SK-N-SH treated with all-trans-retinoic acid at 6 μM for 48 hours (cell line): Measurements from ENCODE around the gene CPS1.

Experiments used
- ATAC-seq: fragments of 200-7000 bp; cut with Tn5 transposase; 3 replicates; pipeline ENCODE4 v1.9.1; 2020; ENCODE audit warnings: mild to moderate bottlenecking, moderate library complexity
- ARNTL ChIP-seq: fragments of 450-650 bp; formaldehyde crosslinking; IDR thresholded peaks from 2 replicates; pipeline ENCODE4 v1.5.0; 2020; ENCODE audit warnings: low read depth, mild to moderate bottlenecking, moderate library complexity, borderline replicate concordance
- BACH2 ChIP-seq: fragments of 250-450 bp; sonication (Bioruptor Pico); IDR thresholded peaks from 2 replicates; pipeline ENCODE4 v1.9.0; 2021; ENCODE audit warnings: mild to moderate bottlenecking, borderline replicate concordance
- CSDC2 ChIP-seq: fragments of 250-450 bp; sonication (Bioruptor Pico); IDR thresholded peaks from 2 replicates; pipeline ENCODE4 v1.5.0; 2020; ENCODE audit warnings: mild to moderate bottlenecking, moderate library complexity
- CSRNP3 ChIP-seq: fragments of 250-450 bp; sonication (Bioruptor Pico); IDR thresholded peaks from 2 replicates; pipeline ENCODE4 v1.5.1; 2021; ENCODE audit warnings: mild to moderate bottlenecking, moderate library complexity
- ESRRG ChIP-seq: fragments of 250-450 bp; sonication (Bioruptor Pico); IDR thresholded peaks from 2 replicates; pipeline ENCODE4 v1.6.1; 2021; ENCODE audit warnings: mild to moderate bottlenecking
- GLIS3 ChIP-seq: fragments of 250-450 bp; sonication (Bioruptor Pico); IDR thresholded peaks from 2 replicates; pipeline ENCODE4 v1.5.0; 2020; ENCODE audit warnings: mild to moderate bottlenecking, moderate library complexity
- ISL1 ChIP-seq: fragments of 250-450 bp; sonication (Bioruptor Pico); IDR thresholded peaks from 2 replicates; pipeline ENCODE4 v2.1.2; 2022; ENCODE audit warnings: mild to moderate bottlenecking, moderate library complexity
- OSR1 ChIP-seq: fragments of 250-450 bp; sonication (Bioruptor Pico); IDR thresholded peaks from 2 replicates; pipeline ENCODE4 v1.8.0; 2022; ENCODE audit warnings: moderate library complexity, mild to moderate bottlenecking, inconsistent platforms
- PATZ1 ChIP-seq: fragments of 250-450 bp; sonication (Bioruptor Pico); IDR thresholded peaks from 2 replicates; pipeline ENCODE4 v1.8.0; 2020; ENCODE audit warnings: mild to moderate bottlenecking, moderate library complexity, borderline replicate concordance
- PPARA ChIP-seq: fragments of 250-450 bp; sonication (Bioruptor Pico); IDR thresholded peaks from 2 replicates; pipeline ENCODE4 v1.5.0; 2020; ENCODE audit warnings: mild to moderate bottlenecking, borderline replicate concordance
- RARB ChIP-seq: fragments of 250-450 bp; sonication (Bioruptor Pico); IDR thresholded peaks from 2 replicates; pipeline ENCODE4 v1.8.0; 2021; ENCODE audit warnings: mild to moderate bottlenecking, moderate library complexity
- SNAI2 ChIP-seq: fragments of 250-450 bp; sonication (Bioruptor Pico); IDR thresholded peaks from 2 replicates; pipeline ENCODE4 v1.5.0; 2020; ENCODE audit warnings: mild to moderate bottlenecking, moderate library complexity
- TCF4 ChIP-seq: fragments of 250-450 bp; sonication (Bioruptor Pico); IDR thresholded peaks from 2 replicates; pipeline ENCODE4 v1.8.0; 2021; ENCODE audit warnings: mild to moderate bottlenecking, moderate library complexity, borderline replicate concordance
- TOX ChIP-seq: fragments of 250-450 bp; sonication (Bioruptor Pico); IDR thresholded peaks from 2 replicates; pipeline ENCODE4 v1.8.0; 2021; ENCODE audit warnings: mild to moderate bottlenecking, moderate library complexity, borderline replicate concordance
- ZC3H10 ChIP-seq: fragments of 250-450 bp; sonication (Bioruptor Pico); IDR thresholded peaks from 2 replicates; pipeline ENCODE4 v1.5.1; 2021; ENCODE audit warnings: mild to moderate bottlenecking, moderate library complexity
- ZFP3 ChIP-seq: fragments of 250-450 bp; sonication (Bioruptor Pico); IDR thresholded peaks from 2 replicates; pipeline ENCODE4 v1.5.0; 2020; ENCODE audit warnings: mild to moderate bottlenecking, moderate library complexity
- ZFP30 ChIP-seq: fragments of 450-650 bp; formaldehyde crosslinking; IDR thresholded peaks from 2 replicates; pipeline ENCODE4 v1.5.0; 2022; ENCODE audit warnings: mild to moderate bottlenecking, moderate library complexity
- ZNF565 ChIP-seq: fragments of 450-650 bp; formaldehyde crosslinking; conservative IDR thresholded peaks from 2 replicates; pipeline ENCODE4 v1.5.0; 2020; ENCODE audit warnings: low read depth, mild to moderate bottlenecking, moderate library complexity
- ZNF70 ChIP-seq: fragments of 450-650 bp; formaldehyde crosslinking; IDR thresholded peaks from 2 replicates; pipeline ENCODE4 v1.5.0; 2020; ENCODE audit warnings: mild to moderate bottlenecking, moderate library complexity
- ZNF8 ChIP-seq: fragments of 450-650 bp; formaldehyde crosslinking; IDR thresholded peaks from 2 replicates; pipeline ENCODE4 v1.5.0; 2020; ENCODE audit warnings: mild to moderate bottlenecking, moderate library complexity
- TF ChIP-seq, protein P1 (sequence below): fragments of 250-450 bp; sonication (Bioruptor Pico); IDR thresholded peaks from 2 replicates; pipeline ENCODE4 v1.5.1; 2020; ENCODE audit warnings: low read depth, mild to moderate bottlenecking, moderate library complexity
- TF ChIP-seq, protein P2 (sequence below): fragments of 250-450 bp; sonication (Bioruptor Pico); IDR thresholded peaks from 2 replicates; pipeline ENCODE4 v1.8.0; 2021; ENCODE audit warnings: low read depth, mild to moderate bottlenecking, moderate library complexity, borderline replicate concordance
- TF ChIP-seq, protein P3 (sequence below): fragments of 250-450 bp; sonication (Bioruptor Pico); IDR thresholded peaks from 2 replicates; pipeline ENCODE4 v1.5.0; 2020; ENCODE audit warnings: mild to moderate bottlenecking, moderate library complexity

CPS1 gene

GRCh38 chr2:210626849-210627248 is 70.5 kb downstream of the CPS1 start:
- peak; percentile 34; the same call in 1 of the 3 replicates for ATAC-seq
- TF ChIP-seq, protein P1, sequence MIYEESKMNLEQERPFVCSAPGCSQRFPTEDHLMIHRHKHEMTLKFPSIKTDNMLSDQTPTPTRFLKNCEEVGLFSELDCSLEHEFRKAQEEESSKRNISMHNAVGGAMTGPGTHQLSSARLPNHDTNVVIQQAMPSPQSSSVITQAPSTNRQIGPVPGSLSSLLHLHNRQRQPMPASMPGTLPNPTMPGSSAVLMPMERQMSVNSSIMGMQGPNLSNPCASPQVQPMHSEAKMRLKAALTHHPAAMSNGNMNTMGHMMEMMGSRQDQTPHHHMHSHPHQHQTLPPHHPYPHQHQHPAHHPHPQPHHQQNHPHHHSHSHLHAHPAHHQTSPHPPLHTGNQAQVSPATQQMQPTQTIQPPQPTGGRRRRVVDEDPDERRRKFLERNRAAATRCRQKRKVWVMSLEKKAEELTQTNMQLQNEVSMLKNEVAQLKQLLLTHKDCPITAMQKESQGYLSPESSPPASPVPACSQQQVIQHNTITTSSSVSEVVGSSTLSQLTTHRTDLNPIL (CRISPR knock-in tag) = no peak
- TF ChIP-seq GLIS3 (no peak), CSRNP3 (CRISPR knock-in tag) (no peak), ZFP3 (CRISPR knock-in tag) (no peak), ZNF565 (CRISPR knock-in tag) (no peak), ISL1 (CRISPR knock-in tag) (no peak), ZC3H10 (no peak), BACH2 (CRISPR knock-in tag) (no peak), OSR1 (CRISPR knock-in tag) (no peak), RARB (CRISPR knock-in tag) (no peak), SNAI2 (CRISPR knock-in tag) (no peak), TCF4 (no peak), PATZ1 (CRISPR knock-in tag) (no peak), ZFP30 (CRISPR knock-in tag) (no peak), ZNF8 (no peak), TOX (CRISPR knock-in tag) (no peak), CSDC2 (CRISPR knock-in tag) (no peak), ZNF70 (no peak)
- TF ChIP-seq, protein P2, sequence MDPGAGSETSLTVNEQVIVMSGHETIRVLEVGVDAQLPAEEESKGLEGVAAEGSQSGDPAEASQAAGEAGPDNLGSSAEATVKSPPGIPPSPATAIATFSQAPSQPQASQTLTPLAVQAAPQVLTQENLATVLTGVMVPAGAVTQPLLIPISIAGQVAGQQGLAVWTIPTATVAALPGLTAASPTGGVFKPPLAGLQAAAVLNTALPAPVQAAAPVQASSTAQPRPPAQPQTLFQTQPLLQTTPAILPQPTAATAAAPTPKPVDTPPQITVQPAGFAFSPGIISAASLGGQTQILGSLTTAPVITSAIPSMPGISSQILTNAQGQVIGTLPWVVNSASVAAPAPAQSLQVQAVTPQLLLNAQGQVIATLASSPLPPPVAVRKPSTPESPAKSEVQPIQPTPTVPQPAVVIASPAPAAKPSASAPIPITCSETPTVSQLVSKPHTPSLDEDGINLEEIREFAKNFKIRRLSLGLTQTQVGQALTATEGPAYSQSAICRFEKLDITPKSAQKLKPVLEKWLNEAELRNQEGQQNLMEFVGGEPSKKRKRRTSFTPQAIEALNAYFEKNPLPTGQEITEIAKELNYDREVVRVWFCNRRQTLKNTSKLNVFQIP = no peak
- TF ChIP-seq, protein P3, sequence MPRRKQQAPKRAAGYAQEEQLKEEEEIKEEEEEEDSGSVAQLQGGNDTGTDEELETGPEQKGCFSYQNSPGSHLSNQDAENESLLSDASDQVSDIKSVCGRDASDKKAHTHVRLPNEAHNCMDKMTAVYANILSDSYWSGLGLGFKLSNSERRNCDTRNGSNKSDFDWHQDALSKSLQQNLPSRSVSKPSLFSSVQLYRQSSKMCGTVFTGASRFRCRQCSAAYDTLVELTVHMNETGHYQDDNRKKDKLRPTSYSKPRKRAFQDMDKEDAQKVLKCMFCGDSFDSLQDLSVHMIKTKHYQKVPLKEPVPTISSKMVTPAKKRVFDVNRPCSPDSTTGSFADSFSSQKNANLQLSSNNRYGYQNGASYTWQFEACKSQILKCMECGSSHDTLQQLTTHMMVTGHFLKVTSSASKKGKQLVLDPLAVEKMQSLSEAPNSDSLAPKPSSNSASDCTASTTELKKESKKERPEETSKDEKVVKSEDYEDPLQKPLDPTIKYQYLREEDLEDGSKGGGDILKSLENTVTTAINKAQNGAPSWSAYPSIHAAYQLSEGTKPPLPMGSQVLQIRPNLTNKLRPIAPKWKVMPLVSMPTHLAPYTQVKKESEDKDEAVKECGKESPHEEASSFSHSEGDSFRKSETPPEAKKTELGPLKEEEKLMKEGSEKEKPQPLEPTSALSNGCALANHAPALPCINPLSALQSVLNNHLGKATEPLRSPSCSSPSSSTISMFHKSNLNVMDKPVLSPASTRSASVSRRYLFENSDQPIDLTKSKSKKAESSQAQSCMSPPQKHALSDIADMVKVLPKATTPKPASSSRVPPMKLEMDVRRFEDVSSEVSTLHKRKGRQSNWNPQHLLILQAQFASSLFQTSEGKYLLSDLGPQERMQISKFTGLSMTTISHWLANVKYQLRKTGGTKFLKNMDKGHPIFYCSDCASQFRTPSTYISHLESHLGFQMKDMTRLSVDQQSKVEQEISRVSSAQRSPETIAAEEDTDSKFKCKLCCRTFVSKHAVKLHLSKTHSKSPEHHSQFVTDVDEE (CRISPR knock-in tag) = no peak

GRCh38 chr2:210630873-210631560 is 74.6 kb downstream of the CPS1 start:
- ATAC-seq = no peak
- TF ChIP-seq TOX (CRISPR knock-in tag) (no peak), CSRNP3 (CRISPR knock-in tag) (no peak), PATZ1 (CRISPR knock-in tag) (no peak), ZC3H10 (no peak), TCF4 (no peak), ESRRG (no peak), ZNF8 (no peak), ZFP3 (CRISPR knock-in tag) (no peak), GLIS3 (no peak), ZFP30 (CRISPR knock-in tag) (no peak), ARNTL (no peak), ZNF565 (CRISPR knock-in tag) (no peak), SNAI2 (CRISPR knock-in tag) (no peak), CSDC2 (CRISPR knock-in tag) (no peak), RARB (CRISPR knock-in tag) (no peak), PPARA (no peak), ISL1 (CRISPR knock-in tag) (no peak)
- TF ChIP-seq, protein P3 (CRISPR knock-in tag) = no peak
